Neural progenitor cell (in vitro differentiated cells): Measurements from ENCODE around the gene AUNIP. TPM values are rescaled to one million over a fixed set of nuclear protein-coding genes. Genes with fewer than 3 reads are reported as not detected.

Experiments used
- DNase-seq: peaks from one replicate; pipeline ENCODE4 v3.0.0-alpha.2; 2016; ENCODE audit warnings: low spot score
- H2AFZ ChIP-seq: fragments of 200-600 bp; sonication (generic); replicated peaks from 2 replicates; pipeline ENCODE4 v1.6.1; 2016; ENCODE audit warnings: antibody characterized with exemption
- H3F3A ChIP-seq: fragments of 200-600 bp; sonication (generic); 2 replicates; pipeline ENCODE4 v1.6.1; 2016; ENCODE audit warnings: antibody characterized with exemption, low read depth
- H3K27ac ChIP-seq: fragments of 200-600 bp; sonication (generic); 2 replicates; pipeline ENCODE4 v1.5.1; 2016; ENCODE audit warnings: mild to moderate bottlenecking
- H3K27me3 ChIP-seq: fragments of 200-600 bp; sonication (generic); 2 replicates; pipeline ENCODE4 v1.6.1; 2016; ENCODE audit warnings: mild to moderate bottlenecking, moderate library complexity
- H3K36me3 ChIP-seq: fragments of 200-600 bp; sonication (generic); 2 replicates; pipeline ENCODE4 v1.5.1; 2016
- H3K4me1 ChIP-seq: fragments of 200-600 bp; sonication (generic); 2 replicates; pipeline ENCODE4 v1.6.1; 2016; ENCODE audit warnings: mixed run types
- H3K4me2 ChIP-seq: fragments of 200-600 bp; sonication (generic); 2 replicates; pipeline ENCODE4 v1.6.1; 2016
- H3K4me3 ChIP-seq: fragments of 200-600 bp; sonication (generic); 2 replicates; pipeline ENCODE4 v1.5.1; 2016
- H3K79me2 ChIP-seq: fragments of 200-600 bp; sonication (generic); 2 replicates; pipeline ENCODE4 v1.6.1; 2016; ENCODE audit warnings: low read depth
- H3K9ac ChIP-seq: fragments of 200-600 bp; sonication (generic); 2 replicates; pipeline ENCODE4 v1.6.1; 2016
- H3K9me3 ChIP-seq: fragments of 200-600 bp; sonication (generic); 2 replicates; pipeline ENCODE4 v1.5.1; 2016; ENCODE audit warnings: low read depth
- H4K20me1 ChIP-seq: fragments of 200-600 bp; sonication (generic); 2 replicates; pipeline ENCODE4 v1.6.1; 2016; ENCODE audit warnings: low read depth
- H3K27ac Mint-ChIP-seq: 3 replicates; pipeline ENCODE4 v1.8.0; 2021; ENCODE audit warnings: mixed read lengths
- H3K27me3 Mint-ChIP-seq: 2 replicates; pipeline ENCODE4 v1.8.0; 2022; ENCODE audit warnings: low read depth, mild to moderate bottlenecking, inconsistent platforms, moderate library complexity, mixed read lengths; ENCODE audit not compliant: insufficient read depth
- H3K36me3 Mint-ChIP-seq: 3 replicates; pipeline ENCODE4 v1.8.0; 2021; ENCODE audit warnings: mixed read lengths
- H3K4me1 Mint-ChIP-seq: 3 replicates; pipeline ENCODE4 v1.8.0; 2021; ENCODE audit warnings: mixed read lengths
- H3K4me3 Mint-ChIP-seq: 3 replicates; pipeline ENCODE4 v1.8.0; 2021; ENCODE audit warnings: mild to moderate bottlenecking, moderate library complexity, mixed read lengths
- H3K9me3 Mint-ChIP-seq: 3 replicates; pipeline ENCODE4 v1.8.0; 2020; ENCODE audit warnings: mixed read lengths
- CTCF ChIP-seq: fragments of 200-600 bp; sonication (generic); IDR thresholded peaks from 2 replicates; pipeline ENCODE4 v1.5.1; 2017; ENCODE audit warnings: antibody characterized with exemption, mild to moderate bottlenecking
- EZH2 ChIP-seq: fragments of 200-600 bp; sonication (generic); IDR thresholded peaks from 2 replicates; pipeline ENCODE4 v1.6.1; 2017; ENCODE audit warnings: antibody characterized with exemption, mild to moderate bottlenecking, moderate library complexity
- EZH2phosphoT487 ChIP-seq: fragments of 200-600 bp; sonication (generic); IDR thresholded peaks from 2 replicates; pipeline ENCODE4 v1.6.1; 2017; ENCODE audit warnings: antibody characterized with exemption
- total RNA-seq: library from RNA; depleted of rRNA; stranded (reverse); fragments of >200 nt; gene quantifications from 2 replicates; pipeline ENCODE4 v1.2.3, GENCODE V29; 2015; ENCODE audit warnings: low replicate concordance

AUNIP gene
- total RNA-seq, 1 donor from 2014 or later = 15.2 TPM

GRCh38 chr1:25904943-25905679 is 45.9 kb upstream of the AUNIP start:
- Mint-ChIP-seq H3K4me1 (peaks cover 57% of the 10 kb centered on the region), H3K4me3 (peak overlapping the region; percentile 94), H3K36me3 (peaks cover 33% of the 10 kb centered on the region), H3K27me3 (peaks cover 2% of the 10 kb centered on the region), H3K9me3 (no peaks in the 10 kb centered on the region), H3K27ac (peak overlapping the region; percentile 64)
- Histone ChIP-seq H3K27me3 (no peaks in the 10 kb centered on the region), H3K4me3 (peak overlapping the region; percentile 90), H3K9me3 (no peaks in the 10 kb centered on the region), H3K36me3 (peaks cover 23% of the 10 kb centered on the region), H3K4me2 (peak overlapping the region; percentile 88), H4K20me1 (peaks cover 51% of the 10 kb centered on the region), H3K79me2 (peaks cover 52% of the 10 kb centered on the region), H3K4me1 (peaks cover 46% of the 10 kb centered on the region), H3K27ac (peak overlapping the region; percentile 90), H3F3A (peaks cover 62% of the 10 kb centered on the region), H2AFZ (no peak overlapping the region), H3K9ac (peak overlapping the region; percentile 67)
- TF ChIP-seq CTCF = no peak
- TF ChIP-seq EZH2 = no peak
- TF ChIP-seq EZH2phosphoT487 = no peak
- DNase-seq = peak; percentile 97

DNA sequence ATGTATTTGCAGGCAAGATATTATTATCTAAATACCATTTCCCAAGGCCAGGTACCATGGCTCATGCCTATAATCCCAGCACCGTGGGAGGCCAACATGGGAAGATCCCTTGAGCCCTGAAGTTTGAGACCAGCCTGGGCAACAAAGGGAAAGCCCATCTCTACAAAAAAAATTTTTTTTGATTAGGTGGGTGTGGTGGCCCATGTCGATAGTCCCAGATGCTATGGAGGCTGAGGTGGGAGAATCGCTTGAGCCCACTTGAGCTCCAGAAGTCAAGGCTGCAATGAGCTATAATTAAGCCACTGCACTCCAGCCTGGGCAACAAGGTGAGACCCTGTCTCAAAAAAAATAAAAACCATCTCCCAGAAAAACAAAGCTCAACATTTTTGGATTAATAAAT is 44.7 kb upstream of the AUNIP start:
- no peaks in the 10 kb centered on the region for H3K9me3 ChIP-seq
- peaks cover 61% of the 10 kb centered on the region for H3K4me1 Mint-ChIP-seq
- TF ChIP-seq CTCF (no peak), EZH2 (no peak), EZH2phosphoT487 (no peak)
- H3K36me3 ChIP-seq = peaks cover 23% of the 10 kb centered on the region
- H3K27ac ChIP-seq = no peak overlapping the region
- no peak for DNase-seq
- H3K27ac Mint-ChIP-seq = no peak overlapping the region
- no peak overlapping the region for H2AFZ ChIP-seq
- H3K4me2 ChIP-seq = peak overlapping the region; percentile 88
- no peaks in the 10 kb centered on the region for H3K9me3 Mint-ChIP-seq
- peaks cover 73% of the 10 kb centered on the region for H3F3A ChIP-seq
- peaks cover 62% of the 10 kb centered on the region for H4K20me1 ChIP-seq
- H3K27me3 ChIP-seq = no peaks in the 10 kb centered on the region
- peak overlapping the region; percentile 94 for H3K4me3 Mint-ChIP-seq
- peak overlapping the region; percentile 90 for H3K4me3 ChIP-seq
- H3K9ac ChIP-seq = no peak overlapping the region
- H3K27me3 Mint-ChIP-seq = peaks cover 2% of the 10 kb centered on the region
- H3K79me2 ChIP-seq = peaks cover 64% of the 10 kb centered on the region
- peaks cover 57% of the 10 kb centered on the region for H3K4me1 ChIP-seq
- H3K36me3 Mint-ChIP-seq = peaks cover 41% of the 10 kb centered on the region

DNA sequence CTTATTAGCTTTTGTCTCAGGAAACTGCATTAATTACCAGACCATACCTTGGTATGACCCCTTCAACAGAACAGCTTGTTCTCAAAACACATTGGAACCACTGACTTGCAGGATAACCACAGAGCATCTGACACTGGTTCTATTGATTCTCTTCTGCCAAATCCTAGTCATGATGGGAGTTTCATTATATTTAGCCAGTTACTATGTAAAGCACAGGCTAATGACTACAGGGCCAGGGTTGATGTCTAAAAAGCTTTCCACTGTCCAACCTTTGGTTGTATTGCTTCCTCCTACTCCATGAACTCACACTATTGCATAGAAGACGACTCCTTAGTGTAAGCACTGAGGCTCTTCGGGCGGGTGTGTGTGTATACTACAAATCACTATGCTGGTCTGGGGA is 43.2 kb upstream of the AUNIP start:
- H3K4me1 ChIP-seq = peaks cover 61% of the 10 kb centered on the region
- no peaks in the 10 kb centered on the region for H3K9me3 ChIP-seq
- peaks cover 74% of the 10 kb centered on the region for H3K79me2 ChIP-seq
- H3K27ac ChIP-seq = peak overlapping the region; percentile 49
- H3F3A ChIP-seq = peaks cover 88% of the 10 kb centered on the region
- H2AFZ ChIP-seq = no peak overlapping the region
- peaks cover 73% of the 10 kb centered on the region for H4K20me1 ChIP-seq
- peaks cover 23% of the 10 kb centered on the region for H3K36me3 ChIP-seq
- DNase-seq = no peak
- no peak overlapping the region for H3K9ac ChIP-seq
- Mint-ChIP-seq H3K4me1 (peaks cover 65% of the 10 kb centered on the region), H3K27ac (no peak overlapping the region), H3K27me3 (peaks cover 4% of the 10 kb centered on the region), H3K9me3 (no peaks in the 10 kb centered on the region), H3K36me3 (peaks cover 50% of the 10 kb centered on the region), H3K4me3 (peak overlapping the region; percentile 67)
- H3K4me3 ChIP-seq = no peak overlapping the region
- no peak for TF ChIP-seq EZH2
- no peak for TF ChIP-seq CTCF
- no peak for TF ChIP-seq EZH2phosphoT487
- H3K4me2 ChIP-seq = peak overlapping the region; percentile 88
- no peaks in the 10 kb centered on the region for H3K27me3 ChIP-seq
